Measurements from ENCODE around the gene PSD. TPM values are rescaled to one million over a fixed set of nuclear protein-coding genes. Genes with fewer than 3 reads are reported as not detected.

PSD gene
- total RNA-seq, 1 donor from 2014 or later, result not detected

DNA sequence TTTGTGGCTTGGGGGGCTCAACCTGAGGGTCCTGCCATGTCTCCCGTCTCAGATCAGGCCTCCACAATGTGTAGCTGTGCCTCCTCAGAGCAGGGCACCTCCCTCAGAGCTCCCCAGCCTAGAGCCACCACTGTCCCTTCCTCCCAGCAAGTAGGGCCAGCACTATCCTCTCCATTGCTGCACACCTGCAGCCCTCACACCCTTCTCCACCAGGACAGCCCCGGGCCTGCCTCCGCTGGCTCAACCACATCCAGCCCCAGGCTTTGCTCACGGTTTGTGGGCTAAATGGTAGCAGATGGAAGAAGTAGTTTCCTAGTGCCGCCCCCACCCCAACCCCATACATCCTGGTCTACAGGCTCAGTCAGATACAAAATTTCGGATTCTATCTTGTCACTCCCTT lies 13.0 kb downstream of the PSD start:
- DNase-seq (ENCODE audit: low spot score), result no peak

DNA sequence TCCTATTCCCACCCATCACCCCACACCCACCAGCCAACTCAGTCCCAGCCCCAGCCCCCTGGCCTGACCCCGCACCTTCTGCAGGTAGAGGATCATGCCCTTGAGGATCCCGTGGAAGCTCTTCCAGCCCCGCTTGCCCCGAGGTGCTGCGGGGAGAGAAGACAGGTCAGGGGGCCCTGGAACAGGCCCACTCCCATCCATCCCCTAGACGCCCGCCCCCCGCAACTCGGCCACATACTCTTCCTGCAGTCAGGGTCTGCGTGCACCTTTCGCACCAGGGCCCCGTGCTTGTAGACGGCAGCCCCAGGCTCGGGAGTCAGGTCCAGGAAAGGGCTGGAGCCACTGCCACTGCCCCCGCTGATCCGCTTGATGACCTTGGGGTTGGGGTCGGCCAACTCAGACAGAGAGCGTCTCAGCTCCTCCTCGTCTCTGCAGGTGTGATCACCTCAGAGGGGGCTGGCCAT lies 13.4 kb downstream of the PSD start:
- DNase-seq (ENCODE audit: low spot score), result no peak

DNA sequence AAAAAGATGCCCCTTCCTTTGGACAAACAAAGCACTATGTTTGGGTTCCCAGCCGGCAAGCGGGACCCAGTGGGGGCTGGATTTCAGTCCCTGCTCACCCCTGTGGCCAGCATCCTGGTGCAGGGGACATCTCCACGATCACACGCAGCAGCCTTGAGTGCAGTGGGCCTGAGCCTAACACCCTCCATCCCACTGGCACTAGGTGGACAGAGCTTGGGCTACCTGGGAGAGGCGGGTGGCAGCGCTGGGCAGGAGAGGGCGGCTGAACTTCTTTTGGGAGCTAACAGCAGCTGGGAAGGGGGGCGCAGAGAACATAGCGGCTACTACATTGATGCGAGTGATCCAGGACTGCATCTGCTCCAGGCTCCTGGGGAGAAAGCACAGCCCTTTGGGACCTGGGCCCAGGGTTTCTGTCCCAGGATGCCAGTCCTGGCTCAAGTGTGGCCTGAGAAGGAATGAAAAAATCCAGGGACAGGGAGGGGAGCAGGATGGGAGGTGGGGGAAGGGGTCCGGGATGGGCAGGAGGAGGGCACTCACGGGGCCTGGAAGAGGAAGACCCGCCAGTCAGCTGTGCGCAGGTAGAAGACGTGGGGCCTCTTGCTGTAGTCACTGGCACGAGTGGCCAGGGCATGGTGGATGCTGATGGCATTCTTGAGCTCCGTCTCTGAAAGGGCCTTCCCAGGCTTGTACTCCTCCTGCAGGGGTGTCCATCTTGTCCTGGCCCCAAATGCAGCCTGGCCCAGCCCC lies 14.1 kb downstream of the PSD start:
- no peak for DNase-seq (ENCODE audit: low spot score)

DNA sequence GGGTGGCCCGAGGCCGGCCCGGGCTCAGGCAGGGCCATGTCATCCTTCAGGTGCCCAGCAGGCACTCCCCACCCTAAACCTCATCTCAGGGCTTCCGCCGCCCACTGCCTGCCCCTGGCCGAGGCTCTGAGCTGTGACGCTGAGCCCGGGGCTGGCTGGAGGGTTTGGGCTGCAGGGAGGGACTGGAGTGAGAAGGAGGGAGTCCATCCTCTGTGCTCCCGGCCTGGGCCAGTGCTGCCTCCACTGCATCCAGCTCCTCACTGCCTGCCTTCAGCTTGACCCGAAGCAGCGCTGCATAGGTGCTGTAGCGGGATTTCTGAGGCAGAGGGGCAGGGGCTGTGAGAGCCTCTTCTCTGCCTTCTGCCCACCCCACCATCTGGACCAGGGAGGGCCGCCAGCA lies 15.5 kb downstream of the PSD start:
- DNase-seq (ENCODE audit: low spot score), result no peak

DNA sequence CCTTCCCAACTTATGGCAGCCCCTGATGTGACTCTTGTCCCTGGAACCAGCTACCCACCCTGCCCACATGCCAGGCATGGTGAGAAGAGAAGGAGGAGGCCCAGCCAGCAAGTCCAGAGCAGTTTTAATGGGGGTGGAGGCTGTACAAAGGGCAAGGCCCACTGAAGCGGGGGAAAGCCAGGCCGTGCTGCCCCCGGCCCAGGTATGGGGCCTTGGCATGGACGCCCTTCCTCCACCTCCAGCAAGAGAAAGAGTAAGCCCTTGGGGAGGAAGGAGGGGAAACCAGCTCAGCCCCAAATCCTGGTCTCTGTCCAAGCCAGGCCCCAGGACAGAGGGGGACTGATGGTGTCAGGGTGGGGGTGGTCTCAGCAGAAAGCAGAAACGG lies 16.1 kb downstream of the PSD start:
- no peak for DNase-seq (ENCODE audit: low spot score)

DNA sequence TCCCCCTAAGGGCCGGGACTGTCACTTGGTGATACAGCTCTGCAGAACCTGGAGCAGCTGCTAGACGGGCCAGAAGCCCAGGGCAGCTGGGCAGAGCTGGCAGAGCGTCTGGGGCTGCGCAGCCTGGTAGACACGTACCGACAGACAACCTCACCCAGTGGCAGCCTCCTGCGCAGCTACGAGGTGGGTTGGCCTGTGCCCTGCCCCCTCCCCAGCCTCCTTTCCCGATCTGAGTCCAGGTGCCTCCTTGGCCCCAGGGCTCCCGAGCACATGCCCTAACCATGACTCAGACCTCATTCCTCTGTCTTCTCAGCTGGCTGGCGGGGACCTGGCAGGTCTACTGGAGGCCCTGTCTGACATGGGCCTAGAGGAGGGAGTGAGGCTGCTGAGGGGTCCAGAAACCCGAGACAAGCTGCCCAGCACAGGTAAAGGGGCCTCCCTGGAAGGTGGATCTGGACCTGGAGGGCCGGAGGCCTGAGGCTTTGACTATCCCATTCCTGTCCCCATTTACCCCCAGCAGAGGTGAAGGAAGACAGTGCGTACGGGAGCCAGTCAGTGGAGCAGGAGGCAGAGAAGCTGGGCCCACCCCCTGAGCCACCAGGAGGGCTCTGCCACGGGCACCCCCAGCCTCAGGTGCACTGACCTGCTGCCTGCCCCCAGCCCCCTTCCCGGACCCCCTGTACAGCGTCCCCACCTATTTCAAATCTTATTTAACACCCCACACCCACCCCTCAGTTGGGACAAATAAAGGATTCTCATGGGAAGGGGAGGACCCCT lies 16.7 kb downstream of the PSD start:
- DNase-seq (ENCODE audit: low spot score), result no peak

DNA sequence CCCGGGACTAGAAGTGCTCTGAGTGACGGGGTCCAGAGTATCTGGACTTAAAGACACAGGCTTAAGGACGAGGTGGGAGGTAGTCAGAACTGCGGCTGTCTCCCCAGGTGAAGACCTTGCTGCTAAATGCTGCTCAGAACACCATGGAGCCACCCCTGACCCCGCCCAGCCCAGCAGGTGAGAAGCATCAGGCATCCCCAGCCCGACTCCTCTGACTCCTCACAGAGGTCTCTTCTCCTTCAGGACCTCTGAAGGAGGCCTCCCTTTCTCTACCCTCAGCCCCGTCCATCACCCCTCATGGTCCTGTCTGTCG lies 17.3 kb downstream of the PSD start:
- no peak for DNase-seq (ENCODE audit: low spot score)

DNA sequence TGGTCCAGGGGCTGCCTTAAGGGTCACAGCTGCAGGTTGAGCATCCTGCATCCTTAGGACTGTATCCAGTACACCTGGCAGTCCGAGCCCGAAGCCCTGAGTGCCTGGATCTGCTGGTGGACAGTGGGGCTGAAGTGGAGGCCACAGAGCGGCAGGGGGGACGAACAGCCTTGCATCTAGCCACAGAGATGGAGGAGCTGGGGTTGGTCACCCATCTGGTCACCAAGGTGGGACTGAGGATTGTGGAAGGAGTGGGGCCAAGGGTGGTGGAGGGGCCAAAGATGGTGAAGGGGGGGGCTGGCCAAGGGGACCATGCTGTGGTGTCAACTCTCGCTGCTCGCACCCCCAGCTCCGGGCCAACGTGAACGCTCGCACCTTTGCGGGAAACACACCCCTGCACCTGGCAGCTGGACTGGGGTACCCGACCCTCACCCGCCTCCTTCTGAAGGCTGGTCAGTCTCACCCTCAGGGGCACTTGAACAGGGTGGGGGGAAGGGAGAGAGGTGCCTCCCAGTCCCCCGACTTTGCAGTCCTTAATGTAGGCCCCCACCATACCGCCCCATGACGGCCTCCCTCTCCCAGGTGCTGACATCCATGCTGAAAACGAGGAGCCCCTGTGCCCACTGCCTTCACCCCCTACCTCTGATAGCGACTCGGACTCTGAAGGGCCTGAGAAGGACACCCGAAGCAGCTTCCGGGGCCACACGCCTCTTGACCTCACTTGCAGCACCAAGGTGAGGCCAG lies 17.8 kb downstream of the PSD start:
- DNase-seq (ENCODE audit: low spot score), result no peak

DNA sequence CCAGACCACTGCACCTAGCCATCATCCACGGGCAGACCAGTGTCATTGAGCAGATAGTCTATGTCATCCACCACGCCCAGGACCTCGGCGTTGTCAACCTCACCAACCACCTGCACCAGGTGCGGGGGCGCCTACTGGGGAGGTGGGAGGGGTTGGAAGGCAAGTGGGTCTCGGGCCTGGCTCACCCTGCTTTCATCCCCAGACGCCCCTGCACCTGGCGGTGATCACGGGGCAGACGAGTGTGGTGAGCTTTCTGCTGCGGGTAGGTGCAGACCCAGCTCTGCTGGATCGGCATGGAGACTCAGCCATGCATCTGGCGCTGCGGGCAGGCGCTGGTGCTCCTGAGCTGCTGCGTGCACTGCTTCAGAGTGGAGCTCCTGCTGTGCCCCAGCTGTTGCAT lies 18.5 kb downstream of the PSD start:
- no peak for DNase-seq (ENCODE audit: low spot score)

DNA sequence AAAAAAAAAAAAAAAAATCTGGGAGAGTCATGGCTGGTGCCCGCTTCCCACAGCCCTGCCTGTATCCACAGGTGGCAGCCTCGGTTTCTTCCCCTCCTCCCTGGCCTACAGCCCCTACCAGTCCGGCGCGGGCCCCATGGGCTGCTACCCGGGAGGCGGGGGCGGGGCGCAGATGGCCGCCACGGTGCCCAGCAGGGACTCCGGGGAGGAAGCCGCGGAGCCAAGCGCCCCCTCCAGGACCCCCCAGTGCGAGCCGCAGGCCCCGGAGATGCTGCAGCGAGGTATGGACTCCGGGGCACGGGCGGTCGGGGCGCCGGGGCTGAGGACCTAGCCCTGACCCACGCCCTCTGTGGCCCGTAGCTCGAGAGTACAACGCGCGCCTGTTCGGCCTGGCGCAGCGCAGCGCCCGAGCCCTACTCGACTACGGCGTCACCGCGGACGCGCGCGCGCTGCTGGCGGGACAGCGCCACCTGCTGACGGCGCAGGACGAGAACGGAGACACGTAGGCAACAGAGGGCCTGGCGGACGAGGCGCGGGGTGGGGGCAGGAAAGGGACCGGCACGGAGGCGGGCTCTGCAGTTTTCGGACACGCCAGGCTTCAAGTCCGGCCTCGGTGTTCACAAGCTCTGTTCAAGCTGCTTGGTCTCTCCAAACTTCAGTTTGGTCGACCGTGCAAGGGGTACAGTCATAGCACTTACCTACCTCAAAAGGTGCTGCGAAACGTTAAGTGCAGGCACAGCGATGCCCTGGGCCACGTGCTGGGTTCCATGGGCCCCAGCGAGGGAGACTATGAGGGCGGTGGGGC lies 19.2 kb downstream of the PSD start:
- peak; percentile 97 for DNase-seq (ENCODE audit: low spot score)

DNA sequence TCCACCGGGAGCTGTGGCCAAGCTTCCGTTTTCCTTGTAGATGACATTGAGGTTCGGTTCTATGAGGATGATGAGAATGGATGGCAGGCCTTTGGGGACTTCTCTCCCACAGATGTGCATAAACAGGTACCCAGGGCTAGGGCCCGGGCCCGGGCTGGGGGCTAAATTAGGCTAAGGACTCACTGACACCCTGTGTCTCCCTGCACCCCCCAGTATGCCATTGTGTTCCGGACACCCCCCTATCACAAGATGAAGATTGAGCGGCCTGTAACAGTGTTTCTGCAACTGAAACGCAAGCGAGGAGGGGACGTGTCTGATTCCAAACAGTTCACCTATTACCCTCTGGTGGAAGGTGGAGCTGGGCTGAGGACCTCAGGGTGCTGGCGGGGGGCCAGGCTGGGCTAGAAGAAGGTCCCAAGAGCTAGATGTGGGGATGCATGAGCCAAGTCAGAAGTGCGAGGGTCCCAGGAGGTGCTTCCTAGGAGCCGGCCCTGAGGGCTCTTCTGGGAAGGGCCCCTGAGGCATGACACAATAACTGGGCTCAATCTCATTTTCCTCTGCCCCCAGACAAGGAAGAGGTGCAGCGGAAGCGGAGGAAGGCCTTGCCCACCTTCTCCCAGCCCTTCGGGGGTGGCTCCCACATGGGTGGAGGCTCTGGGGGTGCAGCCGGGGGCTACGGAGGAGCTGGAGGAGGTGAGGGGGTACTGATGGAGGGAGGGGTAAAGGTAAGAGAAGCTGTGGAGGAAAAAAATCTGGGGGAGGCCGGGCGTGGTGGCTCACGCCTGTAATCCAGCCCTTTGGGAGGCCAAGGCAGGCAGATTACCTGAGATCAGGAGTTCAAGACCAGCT lies 20.2 kb downstream of the PSD start:
- no peak for DNase-seq (ENCODE audit: low spot score)

DNA sequence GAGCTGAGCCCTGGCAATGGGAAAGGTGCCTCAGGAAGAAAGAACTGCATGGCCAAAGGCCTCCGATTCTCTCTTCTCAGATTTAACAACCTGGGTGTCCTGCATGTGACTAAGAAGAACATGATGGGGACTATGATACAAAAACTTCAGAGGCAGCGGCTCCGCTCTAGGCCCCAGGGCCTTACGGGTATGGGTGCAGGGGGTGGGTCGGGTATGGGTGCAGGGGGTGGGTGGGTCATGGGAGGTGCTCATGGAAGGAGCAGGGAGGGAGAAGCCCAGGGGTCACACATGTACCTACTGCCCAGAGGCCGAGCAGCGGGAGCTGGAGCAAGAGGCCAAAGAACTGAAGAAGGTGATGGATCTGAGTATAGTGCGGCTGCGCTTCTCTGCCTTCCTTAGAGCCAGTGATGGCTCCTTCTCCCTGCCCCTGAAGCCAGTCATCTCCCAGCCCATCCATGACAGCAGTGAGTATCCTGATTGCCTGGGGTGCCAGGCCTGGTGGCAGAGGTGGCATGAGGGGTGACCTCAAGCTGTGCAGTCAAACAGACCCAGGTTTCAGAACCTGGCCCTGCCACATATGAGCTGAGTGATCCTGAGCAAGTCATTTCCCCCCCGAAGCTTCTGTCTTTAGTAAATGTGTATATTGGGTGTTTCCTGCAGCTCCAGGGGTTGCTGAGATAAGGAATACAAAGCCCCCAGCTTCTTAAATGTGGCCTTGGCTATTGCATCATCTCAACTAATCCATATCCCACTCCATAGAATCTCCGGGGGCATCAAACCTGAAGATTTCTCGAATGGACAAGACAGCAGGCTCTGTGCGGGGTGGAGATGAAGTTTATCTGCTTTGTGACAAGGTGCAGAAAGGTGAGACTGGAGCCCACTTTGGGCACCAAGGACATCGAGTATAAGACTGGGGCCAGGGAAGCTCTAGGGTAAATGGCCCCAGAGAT lies 21.1 kb downstream of the PSD start:
- DNase-seq (ENCODE audit: low spot score), result no peak

DNA sequence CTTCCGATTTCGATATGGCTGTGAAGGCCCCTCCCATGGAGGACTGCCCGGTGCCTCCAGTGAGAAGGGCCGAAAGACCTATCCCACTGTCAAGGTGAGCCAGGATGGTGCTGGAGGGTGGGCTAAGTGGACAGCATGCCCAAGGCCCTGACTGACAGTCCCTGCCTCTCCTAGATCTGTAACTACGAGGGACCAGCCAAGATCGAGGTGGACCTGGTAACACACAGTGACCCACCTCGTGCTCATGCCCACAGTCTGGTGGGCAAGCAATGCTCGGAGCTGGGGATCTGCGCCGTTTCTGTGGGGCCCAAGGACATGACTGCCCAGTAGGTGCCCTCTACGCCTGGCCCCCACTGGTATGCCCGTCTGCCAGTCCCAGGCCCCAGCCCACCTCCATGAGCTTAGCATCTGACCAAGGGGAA lies 21.8 kb downstream of the PSD start:
- no peak for DNase-seq (ENCODE audit: low spot score)

DNA sequence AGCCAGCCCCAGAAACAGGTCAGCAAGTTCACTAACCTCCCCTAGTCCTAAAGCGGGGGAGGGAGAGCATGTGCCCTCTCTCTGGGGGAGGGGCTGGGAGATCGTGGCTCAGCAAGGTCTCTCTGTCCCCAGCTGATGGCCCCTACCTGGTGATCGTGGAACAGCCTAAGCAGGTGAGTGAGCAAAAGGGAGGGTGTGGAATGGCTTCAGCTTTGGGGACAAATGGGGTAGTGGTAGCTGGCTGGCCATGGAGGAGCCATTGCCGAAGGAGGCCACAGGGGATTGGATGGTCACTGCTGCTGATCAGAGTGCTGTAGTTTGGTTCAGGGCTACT lies 22.3 kb downstream of the PSD start:
- no peak for DNase-seq (ENCODE audit: low spot score)

DNA sequence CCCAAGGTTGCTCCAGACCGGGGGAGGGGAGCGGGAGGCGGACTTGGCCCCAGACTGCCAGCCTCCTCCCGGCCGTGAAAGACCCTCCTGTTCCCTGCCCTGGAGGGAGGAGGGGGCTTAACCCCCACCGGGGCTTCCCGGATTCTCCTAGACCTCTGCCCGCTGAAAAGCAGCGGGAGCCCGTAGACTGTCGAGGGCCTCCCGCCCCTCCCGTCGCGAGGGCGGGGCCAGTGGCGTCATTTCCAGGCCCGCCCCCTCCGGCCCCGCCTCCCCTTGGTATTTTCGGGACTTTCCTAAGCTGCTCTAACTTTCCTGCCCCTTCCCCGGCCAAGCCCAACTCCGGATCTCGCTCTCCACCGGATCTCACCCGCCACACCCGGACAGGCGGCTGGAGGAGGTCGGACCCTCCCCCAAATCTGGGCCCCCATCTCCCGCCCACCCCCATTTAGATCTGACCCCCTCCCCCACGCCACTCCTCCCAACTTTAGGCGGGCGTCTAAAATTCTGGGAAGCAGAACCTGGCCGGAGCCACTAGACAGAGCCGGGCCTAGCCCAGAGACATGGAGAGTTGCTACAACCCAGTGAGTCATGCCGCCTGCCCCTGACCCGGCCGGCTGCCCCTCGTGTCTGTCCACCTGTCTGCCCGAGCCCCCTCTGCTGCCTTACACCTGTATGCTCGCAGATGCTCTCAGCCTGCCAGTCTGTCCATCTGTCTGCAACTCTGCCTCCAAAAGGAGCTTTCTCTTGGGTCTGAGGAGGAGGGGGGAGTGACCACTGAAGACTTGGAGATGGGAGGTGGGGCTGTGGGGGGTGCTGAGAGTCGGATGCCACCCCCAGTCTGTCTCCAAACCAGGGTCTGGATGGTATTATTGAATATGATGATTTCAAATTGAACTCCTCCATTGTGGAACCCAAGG lies 22.9 kb downstream of the PSD start, which contains the start of gene NFKB2:
Gene NFKB2 (plus strand): TSS at position 306 of the 917 bp plus-strand sequence. CDS start 255 bp downstream, at position 561.
- DNase-seq (ENCODE audit: low spot score), result peak; percentile 95

DNA sequence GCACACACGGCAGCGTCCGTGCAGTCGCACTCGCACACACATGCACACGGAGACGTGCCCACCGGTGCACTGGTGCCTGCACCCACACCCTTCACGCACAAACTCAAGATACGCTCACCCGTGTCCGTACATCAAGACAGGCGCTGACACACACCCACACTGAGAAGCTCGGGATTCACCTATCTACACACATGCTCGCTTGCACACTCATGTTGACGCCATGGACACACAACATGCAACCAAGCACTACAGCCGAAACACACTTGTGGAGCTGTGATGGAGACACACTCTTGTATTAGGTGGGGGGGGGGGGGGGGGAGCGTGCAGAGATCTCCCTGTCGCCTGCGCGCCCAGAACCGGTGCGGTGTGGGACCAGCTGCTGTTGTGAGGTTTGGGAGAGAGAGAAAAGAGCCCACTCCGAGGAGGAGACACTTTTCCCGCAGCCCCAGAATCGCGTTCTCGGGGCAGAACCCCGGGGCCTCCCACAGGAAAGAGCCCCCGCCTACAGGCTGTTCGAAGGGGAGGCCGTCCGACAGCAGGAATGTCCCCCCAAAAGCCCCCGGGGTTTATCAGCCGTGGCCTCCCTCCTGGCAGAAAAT lies 23.7 kb downstream of the PSD start:
- DNase-seq (ENCODE audit: low spot score), result no peak

DNA sequence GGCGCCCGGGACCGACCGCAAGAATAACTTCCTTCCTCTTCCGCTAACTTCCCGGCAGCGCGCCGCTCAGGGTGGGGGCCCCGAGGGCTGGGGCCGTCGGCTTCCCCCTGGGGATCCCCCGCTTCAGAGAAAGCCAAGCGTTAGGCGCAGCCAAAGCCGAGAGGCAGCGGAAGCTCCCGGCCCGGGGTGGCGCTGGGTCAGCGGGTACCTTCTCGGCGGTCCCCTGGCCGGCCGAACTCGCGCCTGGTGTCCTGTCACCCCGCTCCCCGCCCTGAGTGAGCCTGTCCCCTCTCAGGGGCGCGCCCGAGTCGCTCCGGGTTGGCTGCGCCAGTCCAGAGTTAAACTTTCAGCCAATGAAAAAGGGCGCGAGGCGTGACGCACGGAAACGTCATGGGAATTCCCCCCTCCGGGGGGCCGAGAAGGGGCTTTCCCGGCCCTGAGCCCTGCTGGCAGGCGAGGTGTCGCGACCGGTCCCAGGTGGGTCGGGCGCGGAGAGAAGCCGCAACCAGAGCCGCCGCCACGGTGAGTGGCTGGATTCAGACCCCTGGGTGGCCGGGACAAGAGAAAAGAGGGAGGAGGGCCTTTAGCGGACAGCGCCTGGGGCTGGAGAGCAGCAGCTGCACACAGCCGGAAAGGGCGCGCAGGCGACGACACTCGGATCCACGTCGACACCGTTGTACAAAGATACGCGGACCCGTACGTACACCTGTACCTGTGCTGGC lies 24.3 kb downstream of the PSD start:
- peak; percentile 99 for DNase-seq (ENCODE audit: low spot score)
